HG03045 (cell line): ENCODE data around the gene OTOS.

Experiments used
- ATAC-seq: cut with Tn5 transposase; IDR thresholded peaks from one replicate; pipeline ENCODE4 v1.9.1; 2021; ENCODE audit warnings: mild to moderate bottlenecking, moderate library complexity; ENCODE audit not compliant: unreplicated experiment

OTOS gene

GRCh38 chr2:240140511-240140910 is at the start of gene OTOS:
Gene OTOS (minus strand): TSS chr2:240140658. CDS start chr2:240140326, 332 bp downstream.
- no peak for ATAC-seq

DNA sequence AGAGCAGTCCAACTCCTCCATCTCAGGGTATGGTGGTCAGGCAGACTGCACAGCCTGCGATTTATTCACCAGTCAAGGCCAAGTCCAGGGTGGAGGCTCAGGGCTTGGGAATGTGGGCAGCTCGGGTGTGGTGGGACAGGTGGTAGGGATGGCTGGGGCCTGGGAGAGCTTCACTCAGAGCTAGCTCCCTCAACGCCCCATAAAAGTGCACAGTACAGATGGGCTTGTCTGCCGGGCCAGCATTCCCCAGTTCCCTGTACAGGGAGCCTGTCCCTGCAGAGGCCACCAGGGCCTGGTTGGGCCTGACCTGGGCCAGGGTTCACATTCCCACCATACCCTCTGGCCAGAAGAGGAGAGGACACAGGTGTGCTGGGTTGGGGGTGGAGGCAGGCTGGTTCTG is 49.2 kb upstream of the OTOS start:
- ATAC-seq: no peak

DNA sequence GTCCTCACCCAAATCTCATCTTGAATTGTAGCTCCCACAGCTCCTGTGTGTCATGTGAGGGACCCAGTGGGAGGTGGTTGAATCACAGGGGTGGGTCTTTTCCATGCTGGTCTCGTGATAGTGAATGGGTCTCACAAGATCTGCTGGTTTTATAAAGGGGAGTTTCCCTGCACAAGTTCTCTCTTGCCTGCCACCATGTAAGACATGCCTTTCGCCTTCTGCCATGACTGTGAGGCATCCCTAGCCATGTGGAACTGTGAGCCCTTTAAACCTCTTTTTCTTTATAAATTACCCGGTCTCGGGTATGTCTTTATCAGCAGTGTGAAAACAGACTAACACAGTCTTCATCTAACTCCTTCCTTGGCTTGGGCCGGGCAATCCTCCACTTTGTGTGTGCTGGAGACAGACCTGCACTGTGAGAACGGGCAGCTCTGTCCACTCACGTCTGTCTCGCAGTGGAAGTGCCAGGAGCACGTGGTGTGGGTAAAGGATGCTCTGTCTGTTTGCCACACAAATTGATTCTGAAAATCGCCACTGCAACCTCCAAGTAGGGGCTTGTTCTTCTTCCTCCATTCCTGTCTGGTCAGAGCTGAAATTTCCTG is 47.6 kb upstream of the OTOS start:
- no peak for ATAC-seq

- no peak for ATAC-seq
These were observed 45.8 kb upstream of the OTOS start for GRCh38 chr2:240186191-240186725.

DNA sequence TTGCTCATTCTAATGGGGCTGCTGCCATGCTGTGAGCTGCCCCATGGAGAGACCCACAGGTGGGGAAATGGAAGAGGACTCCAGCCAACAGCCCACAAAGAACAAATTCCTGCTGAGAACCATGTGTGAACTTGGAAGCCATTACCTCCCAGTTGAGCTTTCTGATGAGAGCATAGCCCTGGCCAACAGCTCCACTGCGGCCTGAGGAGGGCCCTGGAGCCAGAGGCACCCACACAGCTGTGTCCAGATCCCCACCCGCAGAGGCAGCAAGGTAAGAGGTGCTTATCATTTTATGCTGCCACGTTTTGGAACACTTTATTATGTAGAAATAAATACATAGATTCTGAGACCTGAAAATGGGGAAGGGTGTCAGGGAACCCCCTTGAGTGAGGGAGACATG is 44.2 kb upstream of the OTOS start:
- no peak for ATAC-seq

DNA sequence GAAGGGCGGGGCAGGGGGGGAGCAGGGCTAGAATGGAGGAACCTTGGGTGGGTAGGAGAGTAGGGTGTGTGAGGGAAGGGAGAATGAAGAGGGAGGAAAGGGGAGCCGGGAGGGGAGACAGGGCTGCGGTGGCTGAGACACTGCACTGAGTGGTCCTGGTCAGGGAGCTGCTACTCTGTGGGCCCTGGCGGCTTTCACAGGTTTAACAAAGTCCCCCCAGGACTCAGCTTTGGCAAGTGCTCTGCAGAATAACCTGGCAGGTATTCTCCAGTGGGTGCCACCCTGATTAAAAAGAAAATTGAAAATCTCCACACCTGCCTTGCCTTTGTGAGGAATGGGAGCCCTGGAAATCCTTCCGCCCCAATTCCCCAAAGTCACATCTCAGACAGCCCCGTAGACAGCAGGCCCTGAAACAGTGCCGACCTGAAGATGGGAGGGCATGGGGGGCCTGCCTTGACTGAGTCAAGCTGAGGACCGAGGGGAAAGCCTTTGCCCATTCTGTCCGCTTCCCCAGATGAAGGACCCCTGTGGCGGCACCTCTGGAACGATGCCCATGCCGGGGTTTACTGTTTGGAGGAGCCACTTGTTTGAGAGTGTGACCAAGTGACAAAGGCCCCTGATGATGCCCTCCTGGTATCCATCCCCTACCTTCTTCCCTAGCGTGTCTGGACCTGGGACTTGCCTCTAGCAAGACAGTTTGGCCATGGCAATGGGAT is 43.6 kb upstream of the OTOS start:
- ATAC-seq: no peak

DNA sequence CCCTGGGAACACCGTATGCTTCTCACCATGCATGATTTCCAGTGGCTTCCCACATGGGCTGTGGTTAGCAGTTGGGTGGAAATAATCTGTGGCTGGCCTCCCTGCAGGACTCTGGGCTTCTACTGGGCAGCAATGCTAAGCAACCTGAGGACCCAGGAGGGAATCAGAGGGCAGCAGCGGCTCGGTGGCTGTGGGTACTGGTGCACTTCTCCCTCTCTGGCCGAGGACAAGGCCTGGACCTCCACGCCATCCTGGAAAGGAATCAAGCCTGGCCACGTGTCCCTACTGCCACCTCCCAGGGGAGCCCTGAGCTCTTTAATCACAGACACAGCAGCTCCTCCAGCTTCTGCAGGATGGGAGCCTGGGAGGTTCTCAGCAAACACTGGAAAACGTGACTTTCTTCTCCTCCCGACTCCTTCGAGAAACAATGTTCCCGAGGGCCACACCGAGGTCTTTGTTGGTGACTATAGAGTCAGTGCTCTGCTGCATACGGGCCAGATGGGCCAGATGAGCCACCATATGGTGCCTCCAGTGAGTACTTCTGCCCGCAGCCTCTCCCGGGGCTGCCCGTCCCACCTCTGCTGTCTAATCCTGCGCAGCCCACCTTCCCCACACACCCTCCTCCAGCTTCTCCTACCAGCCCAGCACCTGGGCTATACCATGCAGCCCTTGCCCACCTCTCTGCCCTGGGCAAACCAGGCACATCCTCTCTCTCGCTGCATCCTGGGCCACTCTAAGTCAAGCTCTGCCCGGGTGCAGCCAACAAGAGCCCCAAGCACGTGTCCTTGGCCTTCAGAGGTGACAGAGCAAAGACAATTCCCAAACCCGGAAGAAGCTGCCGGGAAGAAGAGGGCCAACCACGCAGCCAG is 42.8 kb upstream of the OTOS start:
- ATAC-seq: no peak

DNA sequence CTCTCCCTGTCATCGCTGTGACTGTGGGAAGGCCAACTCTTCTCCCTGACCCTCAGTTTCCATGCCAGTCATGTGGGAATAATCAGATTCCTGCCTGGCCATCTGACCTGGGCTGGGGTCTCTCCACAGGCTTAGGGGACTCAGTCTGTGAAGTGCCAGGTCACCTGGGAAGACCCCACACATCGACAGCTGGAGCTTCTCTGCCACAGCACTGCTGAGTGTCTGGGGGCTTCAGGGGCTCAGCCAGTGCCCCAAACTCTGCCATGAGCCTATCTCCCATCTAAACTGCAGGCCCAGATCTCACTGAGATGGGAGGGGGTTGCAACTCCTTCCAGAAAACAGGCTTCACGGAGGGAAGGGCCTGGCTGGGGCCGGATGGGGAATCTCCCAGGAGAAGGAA is 42.0 kb upstream of the OTOS start:
- ATAC-seq: no peak

GRCh38 chr2:240182001-240182400 is 41.5 kb upstream of the OTOS start:
- no peak for ATAC-seq

DNA sequence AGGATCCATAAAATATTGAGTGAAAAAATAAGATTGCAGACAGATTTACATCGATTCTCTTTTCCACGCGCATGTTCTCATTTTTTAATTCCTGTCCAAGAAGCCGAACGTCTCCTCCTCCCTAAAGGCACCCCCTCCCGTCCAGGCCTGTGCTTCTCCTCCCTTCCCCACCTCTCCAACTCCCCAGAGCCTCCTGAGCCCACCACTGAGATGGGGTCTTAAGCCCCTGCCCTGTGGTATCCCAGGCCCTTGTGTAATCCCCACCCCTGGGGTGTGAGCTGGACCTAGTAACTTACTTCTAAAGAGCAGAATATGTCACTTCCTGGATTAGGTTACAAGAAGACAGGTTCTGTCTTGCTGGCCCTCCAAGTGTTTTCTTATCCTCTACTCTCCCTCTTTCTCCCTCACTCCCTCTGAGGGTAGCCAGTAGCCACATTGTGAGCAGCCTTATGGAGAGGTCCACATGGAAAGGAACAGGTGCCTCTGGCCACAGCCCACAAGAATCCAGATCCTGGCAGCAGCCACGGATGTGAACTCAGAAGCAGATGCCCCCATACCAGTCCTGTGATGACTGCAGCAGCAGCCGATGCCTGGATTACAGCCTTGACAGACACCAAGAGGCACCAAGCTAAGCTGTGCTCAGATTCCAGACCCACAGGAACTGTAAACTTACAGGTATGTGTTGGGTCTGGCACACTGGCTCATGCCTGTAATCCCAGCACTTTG is 39.6 kb upstream of the OTOS start:
- ATAC-seq: no peak

- ATAC-seq: no peak
These were observed 38.8 kb upstream of the OTOS start for GRCh38 chr2:240179186-240179815.

DNA sequence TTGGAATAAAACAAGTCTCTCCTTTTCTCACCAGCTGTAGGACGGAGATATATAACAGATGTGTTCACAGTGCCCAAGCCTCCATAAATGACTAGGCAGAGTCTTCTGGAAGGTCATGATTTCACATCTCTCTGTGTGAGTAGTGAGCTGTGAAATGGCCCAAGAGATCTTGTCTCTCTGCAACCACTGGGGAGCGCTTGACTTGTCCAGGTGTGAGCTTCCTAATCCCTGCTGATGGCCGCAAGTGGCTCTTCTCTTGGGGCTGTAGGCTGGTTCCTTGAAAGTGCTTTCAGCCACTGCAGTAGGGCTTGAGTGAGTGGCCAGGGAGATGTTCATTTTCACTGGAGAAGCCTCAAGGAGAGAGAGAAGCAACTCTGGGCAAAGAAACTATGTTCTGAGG is 38.1 kb upstream of the OTOS start:
- ATAC-seq: no peak

GRCh38 chr2:240174496-240174895 is 34.0 kb upstream of the OTOS start:
- ATAC-seq: no peak

DNA sequence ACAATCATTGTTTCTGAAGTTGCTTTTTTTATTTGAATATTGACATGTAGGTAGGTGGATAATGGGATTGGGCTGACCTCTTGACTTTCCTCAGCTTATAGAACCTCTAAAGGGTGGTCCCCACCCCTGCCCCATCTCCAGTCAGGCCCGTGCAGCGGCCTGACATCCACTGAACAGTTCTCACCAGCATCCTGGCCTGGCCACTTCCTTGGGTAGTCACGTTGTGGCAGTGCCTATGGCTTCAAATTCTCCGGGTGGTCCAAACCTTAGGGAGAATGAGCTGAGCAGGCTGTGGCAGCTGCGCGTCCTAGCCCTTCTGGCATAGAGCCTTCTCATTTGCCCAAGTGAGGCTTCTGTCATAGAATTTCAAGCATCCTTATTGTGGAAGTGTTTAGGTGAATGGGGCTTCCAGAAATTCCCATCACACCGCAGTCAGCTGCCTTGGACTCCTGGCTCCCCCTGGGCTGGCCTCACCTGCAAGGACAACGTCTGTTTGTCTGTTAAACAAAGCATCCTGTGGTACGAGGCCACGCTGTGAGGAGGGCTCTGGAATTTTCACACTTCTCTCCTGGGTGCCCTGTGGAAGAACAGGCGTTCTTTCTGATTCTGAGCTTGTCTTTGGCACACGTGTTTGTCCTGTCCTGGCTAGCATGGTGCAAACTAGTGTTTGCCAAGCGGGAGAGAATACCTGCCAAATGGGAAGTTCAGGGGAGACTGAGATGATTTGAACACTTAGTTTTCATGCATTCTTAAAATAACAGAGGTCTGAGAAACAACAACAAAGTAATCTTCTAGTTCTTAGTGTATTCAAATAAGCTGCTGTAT is 31.8 kb upstream of the OTOS start:
- no peak for ATAC-seq

DNA sequence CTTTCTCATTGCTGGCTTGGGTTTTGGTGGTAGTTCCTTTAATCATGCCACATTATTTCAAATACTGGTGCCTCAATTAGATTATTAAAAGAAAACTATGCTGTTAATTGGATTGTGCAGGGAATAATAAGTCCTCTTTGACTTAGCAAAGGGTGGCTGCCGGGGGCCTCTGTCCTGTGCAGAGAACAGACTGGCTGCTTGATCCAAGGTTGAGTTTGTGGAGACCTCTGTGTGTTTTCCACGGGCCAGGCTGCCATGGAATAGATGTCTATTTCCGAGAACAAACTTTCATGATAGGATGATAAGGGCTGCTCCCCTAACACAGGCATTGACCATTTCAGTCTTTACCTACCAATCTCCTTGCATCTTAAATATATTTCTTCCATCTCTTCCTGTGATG is 30.4 kb upstream of the OTOS start:
- no peak for ATAC-seq

DNA sequence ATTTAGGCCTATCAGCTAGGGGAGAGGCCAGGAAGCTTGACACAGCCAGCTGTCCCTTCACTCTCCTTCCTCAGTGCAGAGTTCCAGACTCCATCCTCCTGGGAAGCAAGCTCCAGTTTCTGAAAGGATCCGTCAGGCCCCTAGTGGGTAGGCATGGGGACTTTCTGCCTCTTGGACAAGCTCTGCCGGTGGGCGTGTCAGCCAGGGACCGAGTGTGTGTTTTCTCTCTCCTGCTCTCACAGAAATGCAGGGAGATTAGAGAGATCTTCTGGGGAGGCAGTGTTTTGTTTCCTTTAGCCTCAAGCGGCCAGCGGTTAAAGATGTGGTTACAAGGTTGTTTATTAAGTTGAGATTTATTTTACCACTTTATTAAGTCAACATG is 29.9 kb upstream of the OTOS start:
- ATAC-seq: no peak

GRCh38 chr2:240169486-240170353 is 29.3 kb upstream of the OTOS start:
- no peak for ATAC-seq

DNA sequence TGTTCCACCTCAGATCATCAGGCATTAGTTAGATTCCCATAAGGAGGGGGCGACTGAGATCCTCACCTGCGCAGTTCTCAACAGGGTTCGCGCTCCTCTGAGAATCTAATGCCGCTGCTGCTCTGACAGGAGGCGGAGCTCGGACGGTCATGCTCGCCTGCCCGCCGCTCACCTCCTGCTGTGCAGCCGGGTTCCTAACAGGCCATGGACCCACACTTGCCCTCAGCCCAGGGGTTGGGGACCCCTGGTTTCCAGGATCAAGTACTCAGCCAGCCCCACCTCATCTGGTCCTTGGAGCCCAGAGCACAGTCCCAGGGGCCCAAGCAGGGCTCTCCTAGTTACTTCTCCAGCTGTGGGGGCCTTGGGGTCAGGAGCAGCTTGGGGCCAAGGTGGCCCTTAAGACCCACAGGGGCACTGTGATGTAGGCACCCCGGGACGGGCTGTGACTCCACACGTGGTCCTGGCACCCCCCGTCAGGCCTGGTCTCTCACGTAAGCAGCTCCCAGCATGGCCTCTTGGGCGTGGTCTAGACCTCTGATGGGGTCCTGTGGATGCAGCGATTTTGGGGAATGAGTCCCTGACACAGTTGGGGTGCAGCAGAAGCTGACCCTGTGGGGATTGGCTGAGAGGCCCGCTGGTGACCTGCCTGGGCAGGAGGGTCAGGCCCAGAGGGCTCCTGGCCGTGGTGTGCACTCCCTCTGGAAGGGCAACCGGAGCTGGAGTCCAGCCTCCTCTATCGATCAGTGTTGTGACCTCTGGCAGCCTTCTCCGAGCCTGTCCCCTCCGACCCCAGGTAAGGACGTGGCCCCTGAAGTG is 28.3 kb upstream of the OTOS start:
- ATAC-seq: no peak
